ENCODE data around the gene RSRP1. TPM values are rescaled to one million over a fixed set of nuclear protein-coding genes. Genes with fewer than 3 reads are reported as not detected.

Gene RSRP1
- total RNA-seq, 4 donors from 2014 or later, result 70.9 to 148 (median 110) TPM

GRCh38 chr1:25197235-25197975 lies 49.8 kb downstream of the RSRP1 start:
- no peak overlapping the region for H3K4me3 ChIP-seq (ENCODE audit: low read depth, poor library complexity, severe bottlenecking)
- no peak for DNase-seq (ENCODE audit: low spot score in 2 of 2)
- WGBS, 2 donors, result 65 to 74% methylated on average over 19 to 20 of the region's 20 CpGs
- no peak for TF ChIP-seq CTCF (IDR thresholded peaks at IDR 0.05)
- TF ChIP-seq POLR2A (IDR thresholded peaks at IDR 0.05), result no peak
- intact Hi-C loops (cut with DNase I; ENCODE audit: low total_unique reads), result loop anchor here (10.0 kb wide), 1 partner anchor 343 kb away; no protein-coding TSS in a partner anchor

GRCh38 chr1:25196830-25197229 lies 50.4 kb downstream of the RSRP1 start:
- DNase-seq (ENCODE audit: low spot score in 2 of 2), result no peak
- 74 to 87% methylated on average over 6 to 7 of the region's 7 CpGs for WGBS, 2 donors
- intact Hi-C loops (cut with DNase I; ENCODE audit: low total_unique reads), result loop anchor here (10.0 kb wide), 1 partner anchor 342 kb away; no protein-coding TSS in a partner anchor
- no peak overlapping the region for H3K4me3 ChIP-seq (ENCODE audit: low read depth, poor library complexity, severe bottlenecking)
- no peak for TF ChIP-seq CTCF (IDR thresholded peaks at IDR 0.05)

- intact Hi-C loops (cut with DNase I; ENCODE audit: low total_unique reads), result loop anchor here (10.0 kb wide), 1 partner anchor 341 kb away; no protein-coding TSS in a partner anchor
- TF ChIP-seq POLR2A (IDR thresholded peaks at IDR 0.05), result no peak
- 69 to 77% methylated on average over 6 of the region's 6 CpGs for WGBS, 2 donors
Measured at GRCh38 chr1:25195835-25196234, 51.4 kb downstream of the RSRP1 start.

GRCh38 chr1:25194572-25195020 lies 52.7 kb downstream of the RSRP1 start:
- 51 to 66% methylated on average over 14 to 17 of the region's 17 CpGs for WGBS, 2 donors
- DNase-seq (ENCODE audit: low spot score in 2 of 2), result peak; percentile 41 to 84

More at GRCh38 chr1:25195835-25196234, 51.4 kb downstream of the RSRP1 start:
- DNase-seq (ENCODE audit: low spot score in 2 of 2), result no peak
- H3K4me3 ChIP-seq (ENCODE audit: low read depth, poor library complexity, severe bottlenecking), result no peak overlapping the region

GRCh38 chr1:25194054-25194453 lies 53.2 kb downstream of the RSRP1 start:
- no peak for DNase-seq (ENCODE audit: low spot score in 2 of 2)
- H3K4me3 ChIP-seq (ENCODE audit: low read depth, poor library complexity, severe bottlenecking), result no peak overlapping the region

More at GRCh38 chr1:25194572-25195020, 52.7 kb downstream of the RSRP1 start:
- TF ChIP-seq CTCF (IDR thresholded peaks at IDR 0.05) (no peak), POLR2A (IDR thresholded peaks at IDR 0.05) (no peak)
- intact Hi-C loops (cut with DNase I; ENCODE audit: low total_unique reads), result loop anchor here (10.0 kb wide), 1 partner anchor 340 kb away; no protein-coding TSS in a partner anchor
- no peak overlapping the region for H3K4me3 ChIP-seq (ENCODE audit: low read depth, poor library complexity, severe bottlenecking)

More at GRCh38 chr1:25194054-25194453, 53.2 kb downstream of the RSRP1 start:
- TF ChIP-seq POLR2A (IDR thresholded peaks at IDR 0.05) (no peak), CTCF (IDR thresholded peaks at IDR 0.05) (no peak)
- intact Hi-C loops (cut with DNase I; ENCODE audit: low total_unique reads), result loop anchor here (10.0 kb wide), 1 partner anchor 339 kb away; no protein-coding TSS in a partner anchor
- 50 to 60% methylated on average over 8 of the region's 8 CpGs for WGBS, 2 donors

All from lower leg skin (tissue), 4 donors.